Cardiac fibroblast (primary cell): Measurements from ENCODE around the gene KIFC1.

Source experiments
- DNase-seq, 2 donors: peaks; one replicate each; pipeline versions ENCODE4 v3.0.0 to v3.0.0-alpha.2; 2010; ENCODE audit warnings: low read depth in 2 of 2
- H3K4me3 ChIP-seq, 2 donors: replicated peaks in 1 of 2; 1 replicate in 1 of 2; 2 replicates in 1 of 2; pipeline ENCODE4 v1.5.1; 2011; ENCODE audit warnings: low read depth in 2 of 2, low read length in 2 of 2, mild to moderate bottlenecking in 2 of 2, moderate library complexity in 1 of 2
- CTCF ChIP-seq: IDR thresholded peaks from one replicate; pipeline ENCODE4 v1.5.1; 2011; ENCODE audit warnings: low read depth, mild to moderate bottlenecking, low read length, inconsistent platforms

Gene KIFC1

DNA sequence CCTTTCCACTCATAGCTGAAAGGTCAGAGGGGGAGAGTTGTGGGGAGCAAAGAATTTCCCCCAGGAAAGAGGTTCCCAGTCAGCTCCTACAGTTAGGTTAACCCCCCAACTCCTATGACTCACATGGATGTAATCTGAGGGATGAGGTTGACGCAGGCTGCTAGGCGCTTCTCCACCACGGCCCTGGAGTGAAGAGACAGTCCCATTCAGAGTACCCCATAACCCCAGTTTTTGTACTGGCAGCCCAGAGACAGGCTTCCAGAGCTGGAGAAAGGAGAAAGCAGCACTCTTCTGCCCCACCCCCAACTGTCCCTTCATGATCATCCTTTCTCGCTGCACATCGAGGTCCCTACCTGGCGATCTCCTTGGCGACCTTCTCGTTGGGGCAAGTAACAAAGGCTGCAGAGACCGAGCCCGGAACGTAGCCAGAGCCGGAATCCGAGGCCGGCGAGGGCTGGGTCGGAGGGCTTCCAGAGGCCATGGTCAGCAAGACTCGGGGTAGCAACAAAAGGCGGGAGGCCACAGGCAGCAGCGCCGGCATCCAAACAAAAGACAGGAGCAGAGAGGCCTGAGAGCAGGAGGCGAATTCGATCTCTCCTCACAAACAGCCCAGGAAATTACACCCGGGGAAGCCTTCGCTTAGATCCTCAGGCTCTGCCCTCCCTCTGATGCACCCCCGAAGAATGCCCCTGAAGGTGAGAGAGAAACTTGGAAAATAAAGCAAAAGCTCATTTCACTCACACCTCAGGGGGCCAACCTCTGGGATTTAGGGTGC is 25.7 kb downstream of the KIFC1 start:
- H3K4me3 ChIP-seq, result peak overlapping the region; percentile 81 to 91
- TF ChIP-seq CTCF, result no peak
- DNase-seq, result peak; percentile 74 to 87

GRCh38 chr6:33417903-33418689 is 26.5 kb downstream of the KIFC1 start, which contains the start of gene CUTA:
Gene CUTA (minus strand): TSS chr6:33418107. CDS start chr6:33418000, 107 bp downstream.
- DNase-seq, result peak; percentile 100
- TF ChIP-seq CTCF, result peak; percentile 5
- peak within 1 kb of the TSS; percentile 81 to 91 for H3K4me3 ChIP-seq

GRCh38 chr6:33418690-33419291 is 27.2 kb downstream of the KIFC1 start:
- H3K4me3 ChIP-seq, result peak overlapping the region; percentile 23 to 39
- TF ChIP-seq CTCF, result no peak
- peak; percentile 41 to 42 for DNase-seq

- H3K4me3 ChIP-seq, result peak within 1 kb of the TSS; percentile 42 to 44
- DNase-seq, result peak; percentile 33 to 82
- TF ChIP-seq CTCF, result no peak
These were observed 28.2 kb downstream of the KIFC1 start, which contains the start of gene SYNGAP1 for GRCh38 chr6:33419580-33420490. Gene SYNGAP1 (plus strand): TSS chr6:33420065. CDS start chr6:33420265, 200 bp downstream.

DNA sequence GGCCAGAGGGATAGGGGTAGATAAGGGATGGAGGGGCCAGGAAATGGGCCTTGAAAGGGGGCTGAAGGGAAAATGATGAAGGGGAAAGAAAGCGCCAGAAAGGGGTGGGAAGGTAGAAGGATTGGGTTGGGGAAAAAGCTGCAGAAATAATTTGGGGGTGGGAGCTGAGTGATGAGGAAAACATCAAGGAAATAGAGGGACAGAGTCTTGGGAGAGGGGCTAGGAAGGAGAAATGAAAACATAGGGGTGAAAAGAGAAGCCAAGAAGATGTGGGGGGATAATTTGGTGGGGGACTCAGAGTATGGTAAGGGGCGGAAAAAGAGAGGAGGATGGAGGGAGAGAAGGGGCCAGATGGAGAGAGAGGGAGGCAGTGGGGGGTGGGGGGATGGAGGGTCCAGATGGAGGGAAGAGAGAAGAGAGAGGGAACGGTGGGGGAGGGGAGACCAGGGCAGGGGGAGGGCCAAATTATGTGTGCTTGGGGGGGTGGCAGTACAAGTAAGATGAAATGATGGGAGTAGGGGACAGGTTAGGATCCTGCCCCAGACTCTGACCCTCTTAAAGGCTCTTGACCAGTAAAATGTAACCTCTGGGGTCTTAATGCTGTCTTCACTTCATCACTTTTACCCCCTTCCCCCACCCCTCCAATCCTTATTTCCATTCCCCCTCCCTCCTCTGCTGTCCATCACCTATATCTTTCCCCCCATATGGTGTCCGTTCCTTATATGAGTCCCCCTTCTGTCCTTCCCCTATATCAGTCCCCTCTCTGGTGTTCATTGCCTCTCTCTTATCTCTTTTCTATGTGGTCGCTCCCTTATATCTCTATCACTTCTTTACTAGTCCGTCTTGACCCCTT is 29.1 kb downstream of the KIFC1 start:
- TF ChIP-seq CTCF, result no peak
- H3K4me3 ChIP-seq, result peak overlapping the region; percentile 42 to 44

More for the DNA sequence above, 29.1 kb downstream of the KIFC1 start:
- DNase-seq, result peak in 1 of 2 donors; percentile 19
